Spinal cord (tissue), 10 donors: Measurements from ENCODE around the gene MRPL14. TPM values are rescaled to one million over a fixed set of nuclear protein-coding genes. Genes with fewer than 3 reads are reported as not detected.

Experiments used
- DNase-seq, 6 donors: peaks; one replicate each; pipeline versions ENCODE4 v3.0.0 to v3.0.0-alpha.2; 2013 to 2015; ENCODE audit warnings: low spot score in 6 of 6, low read depth in 4 of 6
- H3K27ac ChIP-seq: one replicate; pipeline ENCODE4 v1.5.1; 2013; ENCODE audit warnings: low read depth, low read length, control low read depth
- H3K27me3 ChIP-seq: one replicate; pipeline ENCODE4 v1.6.1; 2013; ENCODE audit warnings: low read length; ENCODE audit not compliant: control insufficient read depth, insufficient read depth
- H3K36me3 ChIP-seq: one replicate; pipeline ENCODE4 v1.6.1; 2013; ENCODE audit warnings: low read length; ENCODE audit not compliant: control insufficient read depth, insufficient read depth
- H3K4me1 ChIP-seq: one replicate; pipeline ENCODE4 v1.6.1; 2013; ENCODE audit warnings: low read length; ENCODE audit not compliant: control insufficient read depth, insufficient read depth
- H3K4me3 ChIP-seq: one replicate; pipeline ENCODE4 v1.5.1; 2013; ENCODE audit warnings: low read depth, low read length, control low read depth
- H3K9me3 ChIP-seq: one replicate; pipeline ENCODE4 v1.6.1; 2013; ENCODE audit warnings: low read length; ENCODE audit not compliant: control insufficient read depth, insufficient read depth
- WGBS: methylation state at CpG from one replicate; pipeline ENCODE4 v1.1.5; 2013; ENCODE audit warnings: missing lambda C conversion rate; ENCODE audit not compliant: insufficient coverage; 5-methylcytosine and 5-hydroxymethylcytosine counted together
- polyA plus RNA-seq, 2 donors: library from polyadenylated mRNA; unstranded; fragments of 120-200 nt; gene quantifications; one replicate each; pipeline ENCODE4 v1.2.1, GENCODE V29; 2013; ENCODE audit not compliant: insufficient read length in 2 of 2
- total RNA-seq, 2 donors: library from RNA; depleted of rRNA in 1 of 2; stranded (reverse); fragments of 120-200 nt in 1 of 2; fragments of >200 nt in 1 of 2; gene quantifications; one replicate each; pipeline versions ENCODE4 v1.2.3 to v1.2.4, GENCODE V29; 2013 to 2014
- donor health status: healthy.

The MRPL14 gene
- total and polyA plus RNA-seq, 4 donors: 32.1 to 53.1 (median 36.4) TPM

- Histone ChIP-seq H3K27me3 (no peaks in the 10 kb centered on the region), H3K9me3 (no peaks in the 10 kb centered on the region), H3K36me3 (peaks cover 41% of the 10 kb centered on the region), H3K4me3 (no peak overlapping the region), H3K4me1 (peaks cover 5% of the 10 kb centered on the region), H3K27ac (no peak overlapping the region)
- 100% methylated on average over 1 of the region's 5 CpGs for WGBS
- DNase-seq: no peak
These were observed 11.4 kb downstream of the MRPL14 start for GRCh38 chr6:44115866-44116265.

- DNase-seq: no peak
- Histone ChIP-seq H3K4me3 (no peak overlapping the region), H3K9me3 (no peaks in the 10 kb centered on the region), H3K27ac (no peak overlapping the region), H3K36me3 (peaks cover 60% of the 10 kb centered on the region), H3K27me3 (no peaks in the 10 kb centered on the region), H3K4me1 (peaks cover 10% of the 10 kb centered on the region)
- 47% methylated on average over 3 of the region's 3 CpGs for WGBS
These were observed 13.8 kb downstream of the MRPL14 start for GRCh38 chr6:44113414-44113813.

GRCh38 chr6:44111434-44112417 lies 15.5 kb downstream of the MRPL14 start:
- Histone ChIP-seq H3K4me3 (no peak overlapping the region), H3K27me3 (no peaks in the 10 kb centered on the region), H3K27ac (no peak overlapping the region), H3K9me3 (no peaks in the 10 kb centered on the region), H3K36me3 (peaks cover 72% of the 10 kb centered on the region), H3K4me1 (peaks cover 10% of the 10 kb centered on the region)
- WGBS: 74% methylated on average over 4 of the region's 6 CpGs
- no peak for DNase-seq

GRCh38 chr6:44110966-44111365 lies 16.3 kb downstream of the MRPL14 start:
- peaks cover 74% of the 10 kb centered on the region for H3K36me3 ChIP-seq
- H3K4me3 ChIP-seq: no peak overlapping the region
- DNase-seq: no peak
- no peaks in the 10 kb centered on the region for H3K27me3 ChIP-seq
- H3K9me3 ChIP-seq: no peaks in the 10 kb centered on the region
- peaks cover 9% of the 10 kb centered on the region for H3K4me1 ChIP-seq
- no peak overlapping the region for H3K27ac ChIP-seq
- 97% methylated on average over 2 of the region's 3 CpGs for WGBS

- Histone ChIP-seq H3K36me3 (peaks cover 70% of the 10 kb centered on the region), H3K4me1 (peaks cover 7% of the 10 kb centered on the region), H3K27ac (no peak overlapping the region), H3K27me3 (no peaks in the 10 kb centered on the region), H3K4me3 (no peak overlapping the region), H3K9me3 (no peaks in the 10 kb centered on the region)
- DNase-seq: no peak
- WGBS: 89% methylated on average over 6 of the region's 6 CpGs
These were observed 17.1 kb downstream of the MRPL14 start for GRCh38 chr6:44110005-44110676.

GRCh38 chr6:44109212-44109611 lies 18.0 kb downstream of the MRPL14 start:
- Histone ChIP-seq H3K27me3 (no peaks in the 10 kb centered on the region), H3K4me1 (peaks cover 7% of the 10 kb centered on the region), H3K4me3 (no peak overlapping the region), H3K36me3 (peaks cover 64% of the 10 kb centered on the region), H3K9me3 (no peaks in the 10 kb centered on the region), H3K27ac (no peak overlapping the region)
- no peak for DNase-seq
- WGBS: 78% methylated on average over 9 of the region's 10 CpGs

- H3K4me1 ChIP-seq: peaks cover 8% of the 10 kb centered on the region
- H3K9me3 ChIP-seq: no peaks in the 10 kb centered on the region
- DNase-seq: no peak
- H3K27ac ChIP-seq: no peak overlapping the region
- no peaks in the 10 kb centered on the region for H3K27me3 ChIP-seq
- peaks cover 65% of the 10 kb centered on the region for H3K36me3 ChIP-seq
- no peak overlapping the region for H3K4me3 ChIP-seq
- no CpG with 5 or more reads among the region's 1 CpG for WGBS
These were observed 18.8 kb downstream of the MRPL14 start for GRCh38 chr6:44108471-44108870.

GRCh38 chr6:44107017-44107416 lies 20.2 kb downstream of the MRPL14 start:
- DNase-seq: no peak
- Histone ChIP-seq H3K9me3 (no peaks in the 10 kb centered on the region), H3K36me3 (peaks cover 65% of the 10 kb centered on the region), H3K27ac (no peak overlapping the region), H3K4me1 (peaks cover 8% of the 10 kb centered on the region), H3K27me3 (no peaks in the 10 kb centered on the region), H3K4me3 (no peak overlapping the region)
- 93% methylated on average over 5 of the region's 5 CpGs for WGBS

- Histone ChIP-seq H3K27me3 (no peaks in the 10 kb centered on the region), H3K4me3 (no peak overlapping the region), H3K36me3 (peaks cover 62% of the 10 kb centered on the region), H3K9me3 (no peaks in the 10 kb centered on the region), H3K4me1 (peaks cover 8% of the 10 kb centered on the region), H3K27ac (no peak overlapping the region)
- no peak for DNase-seq
- 86% methylated on average over 2 of the region's 3 CpGs for WGBS
These were observed 21.1 kb downstream of the MRPL14 start for GRCh38 chr6:44105993-44106740.
